WTC11 (cell line): ENCODE data around the gene HMGB2.

Source experiments
- ATF2 ChIP-seq: sonication (generic); formaldehyde crosslinking; IDR thresholded peaks from 2 replicates; pipeline ENCODE4 v1.8.1; 2022; ENCODE audit warnings: low read depth, missing genetic modification reagents, borderline replicate concordance
- CTCF ChIP-seq: fragments of 200-600 bp; IDR thresholded peaks from 2 replicates; pipeline ENCODE4 v1.8.0; 2022; ENCODE audit warnings: antibody characterized with exemption
- E2F4 ChIP-seq: sonication (generic); formaldehyde crosslinking; IDR thresholded peaks from 2 replicates; pipeline ENCODE4 v1.8.1; 2022; ENCODE audit warnings: low read depth, mild to moderate bottlenecking, moderate library complexity, missing genetic modification reagents, borderline replicate concordance
- EMX1 ChIP-seq: fragments of 250-450 bp; sonication (Bioruptor Pico); IDR thresholded peaks from 2 replicates; pipeline ENCODE4 v1.8.0; 2021; ENCODE audit warnings: mild to moderate bottlenecking
- NR3C1 ChIP-seq: sonication (generic); formaldehyde crosslinking; conservative IDR thresholded peaks from 2 replicates; pipeline ENCODE4 v1.8.1; 2023; ENCODE audit warnings: low read depth, mild to moderate bottlenecking, missing genetic modification reagents
- ZNF138 ChIP-seq: sonication (generic); formaldehyde crosslinking; conservative IDR thresholded peaks from 2 replicates; pipeline ENCODE4 v1.8.1; 2022; ENCODE audit warnings: mild to moderate bottlenecking, moderate library complexity, missing genetic modification reagents
- ZNF219 ChIP-seq: sonication (generic); formaldehyde crosslinking; IDR thresholded peaks from 2 replicates; pipeline ENCODE4 v1.8.0; 2023; ENCODE audit warnings: missing genetic modification reagents, mild to moderate bottlenecking, borderline replicate concordance
- TF ChIP-seq, protein P1 (sequence below): sonication (generic); formaldehyde crosslinking; IDR thresholded peaks from 2 replicates; pipeline ENCODE4 v1.8.0; 2022; ENCODE audit warnings: mild to moderate bottlenecking, missing genetic modification reagents

GRCh38 chr4:173346074-173346473 lies 11.9 kb upstream of the HMGB2 start:
- no peak for TF ChIP-seq E2F4 (CRISPR knock-in tag)
- TF ChIP-seq NR3C1 (CRISPR knock-in tag) = no peak
- no peak for TF ChIP-seq ZNF138 (CRISPR knock-in tag)
- TF ChIP-seq CTCF = no peak
- TF ChIP-seq ATF2 = no peak
- TF ChIP-seq ZNF219 (CRISPR knock-in tag) = no peak
- TF ChIP-seq, protein P1, sequence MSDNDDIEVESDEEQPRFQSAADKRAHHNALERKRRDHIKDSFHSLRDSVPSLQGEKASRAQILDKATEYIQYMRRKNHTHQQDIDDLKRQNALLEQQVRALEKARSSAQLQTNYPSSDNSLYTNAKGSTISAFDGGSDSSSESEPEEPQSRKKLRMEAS = no peak
- TF ChIP-seq EMX1 = no peak
